GM12878 (cell line): ENCODE results near the gene ARAP1. TPM values are rescaled to one million over a fixed set of nuclear protein-coding genes. Genes with fewer than 3 reads are reported as not detected.

Experiments
- BRCA1 ChIP-seq: IDR thresholded peaks from 2 replicates; pipeline ENCODE4 v1.6.1; 2011; ENCODE audit warnings: low read depth, low read length, improper control_type of control experiment
- CBFB ChIP-seq: IDR thresholded peaks from 2 replicates; pipeline ENCODE4 v1.6.1; 2016; ENCODE audit warnings: antibody characterized with exemption, low read depth
- CEBPB ChIP-seq, 2 experiments: fragments of 150-350 bp in 1 of 2; IDR thresholded peaks; 2 replicates each; pipeline ENCODE4 v1.6.1; 2012 to 2014; ENCODE audit warnings: low read depth in 2 of 2, low read length in 2 of 2, borderline replicate concordance in 1 of 2, inconsistent platforms in 1 of 2
- CREM ChIP-seq: IDR thresholded peaks from 2 replicates; pipeline ENCODE4 v1.6.1; 2014; ENCODE audit warnings: antibody characterized with exemption, low read depth
- MEF2A ChIP-seq: IDR thresholded peaks from 2 replicates; pipeline ENCODE4 v1.6.1; 2011; ENCODE audit warnings: low read depth, mild to moderate bottlenecking, low read length, moderate library complexity; ENCODE audit not compliant: insufficient read depth
- MXI1 ChIP-seq: fragments of 150-350 bp; IDR thresholded peaks from 2 replicates; pipeline ENCODE4 v1.6.1; 2011; ENCODE audit warnings: low read depth, mild to moderate bottlenecking, inconsistent platforms, low read length, improper control_type of control experiment
- POU2F2 ChIP-seq: IDR thresholded peaks from 3 replicates; pipeline ENCODE4 v1.6.1; 2011; ENCODE audit warnings: low read depth, mild to moderate bottlenecking, low read length, borderline replicate concordance
- SMC3 ChIP-seq: IDR thresholded peaks from 2 replicates; pipeline ENCODE4 v1.6.1; 2011; ENCODE audit warnings: low read length, improper control_type of control experiment, borderline replicate concordance
- TBL1XR1 ChIP-seq: IDR thresholded peaks from 2 replicates; pipeline ENCODE4 v1.6.1; 2012; ENCODE audit warnings: low read depth, low read length, improper control_type of control experiment
- YY1 ChIP-seq: IDR thresholded peaks from 2 replicates; pipeline ENCODE4 v1.6.1; 2011; ENCODE audit warnings: low read depth, mild to moderate bottlenecking, low read length
- ZBED1 ChIP-seq: IDR thresholded peaks from 2 replicates; pipeline ENCODE4 v1.6.1; 2016; ENCODE audit warnings: borderline replicate concordance
- ZNF217 ChIP-seq: fragments of 450-650 bp; IDR thresholded peaks from 2 replicates; pipeline ENCODE4 v1.6.1; 2017; ENCODE audit warnings: antibody characterized with exemption, mild to moderate bottlenecking
- ZZZ3 ChIP-seq: IDR thresholded peaks from 2 replicates; pipeline ENCODE4 v1.6.1; 2011; ENCODE audit warnings: low read depth; ENCODE audit not compliant: control insufficient read depth, insufficient read length
- polyA plus RNA-seq, 11 experiments: library from polyadenylated mRNA; depleted of rRNA in 4 of 11; unstranded in 6 of 11; stranded (reverse) in 5 of 11; fragments of >200 nt; fragmentation: Nextera tagmentation in 4 of 11; fragmentation: Illumina TruSeq in 1 of 11; extraction: Ambion mirVana in 4 of 11; extraction: Trizol in 1 of 11; gene quantifications; 1 replicate in 1 of 11; 2 replicates in 10 of 11; pipeline versions ENCODE4 v1.2.1 to v1.2.3, GENCODE V29; 2011 to 2016; ENCODE audit warnings: inconsistent platforms in 2 of 11, missing spikeins in 2 of 11, low read depth in 1 of 11
- total RNA-seq, 4 experiments: library from RNA; depleted of rRNA in 3 of 4; stranded (reverse); fragments of >200 nt in 3 of 4; fragmentation: Illumina TruSeq in 1 of 4; extraction: Trizol in 1 of 4; gene quantifications; 2 replicates each; pipeline versions ENCODE4 v1.2.1 to v1.2.3, GENCODE V29; 2013 to 2021
- TF ChIP-seq, protein P1 (sequence below): fragments of 450-650 bp; conservative IDR thresholded peaks from 2 replicates; pipeline ENCODE4 v1.6.1; 2017; ENCODE audit warnings: mild to moderate bottlenecking, moderate library complexity
- TF ChIP-seq, protein P2 (sequence below): fragments of 450-650 bp; IDR thresholded peaks from 2 replicates; pipeline ENCODE4 v1.6.1; 2018; ENCODE audit warnings: mild to moderate bottlenecking, low read depth, moderate library complexity; ENCODE audit not compliant: partially characterized antibody
- TF ChIP-seq, protein P3 (sequence below): fragments of 450-650 bp; IDR thresholded peaks from 2 replicates; pipeline ENCODE4 v1.6.1; 2017; ENCODE audit warnings: mild to moderate bottlenecking
- TF ChIP-seq, protein P4 (sequence below): fragments of 450-650 bp; IDR thresholded peaks from 2 replicates; pipeline ENCODE4 v1.6.1; 2017; ENCODE audit warnings: low read depth, mild to moderate bottlenecking, moderate library complexity
- TF ChIP-seq, protein P5 (sequence below): fragments of 450-650 bp; IDR thresholded peaks from 2 replicates; pipeline ENCODE4 v1.6.1; 2017; ENCODE audit warnings: mild to moderate bottlenecking, moderate library complexity

Gene ARAP1
- total and polyA plus RNA-seq, 10 of the 15 experiments (the other 5 are each of a cell fraction or from before 2014, with no cell fraction given): 0.55 to 102 (median 51.0) TPM

DNA sequence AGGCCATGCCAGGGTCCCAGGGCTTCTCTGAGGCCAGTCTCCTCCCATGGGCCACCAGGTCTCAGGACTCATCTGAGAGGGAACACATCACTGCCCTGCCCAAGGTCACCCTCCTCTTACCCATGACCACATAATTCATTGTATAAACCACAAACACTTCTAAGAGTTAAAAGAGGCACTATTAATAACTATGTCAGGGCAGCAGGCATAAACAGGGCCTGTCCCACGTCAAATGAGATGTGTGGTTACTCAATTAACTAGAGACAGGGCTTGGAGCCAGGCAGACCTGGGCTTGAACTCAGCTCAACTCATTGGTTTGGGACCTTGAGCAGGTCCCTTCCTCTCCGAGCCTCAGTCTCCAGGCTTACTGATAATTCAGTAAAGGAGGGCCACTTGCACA lies 33.1 kb downstream of the ARAP1 start (continued):
- TF ChIP-seq, protein P1, sequence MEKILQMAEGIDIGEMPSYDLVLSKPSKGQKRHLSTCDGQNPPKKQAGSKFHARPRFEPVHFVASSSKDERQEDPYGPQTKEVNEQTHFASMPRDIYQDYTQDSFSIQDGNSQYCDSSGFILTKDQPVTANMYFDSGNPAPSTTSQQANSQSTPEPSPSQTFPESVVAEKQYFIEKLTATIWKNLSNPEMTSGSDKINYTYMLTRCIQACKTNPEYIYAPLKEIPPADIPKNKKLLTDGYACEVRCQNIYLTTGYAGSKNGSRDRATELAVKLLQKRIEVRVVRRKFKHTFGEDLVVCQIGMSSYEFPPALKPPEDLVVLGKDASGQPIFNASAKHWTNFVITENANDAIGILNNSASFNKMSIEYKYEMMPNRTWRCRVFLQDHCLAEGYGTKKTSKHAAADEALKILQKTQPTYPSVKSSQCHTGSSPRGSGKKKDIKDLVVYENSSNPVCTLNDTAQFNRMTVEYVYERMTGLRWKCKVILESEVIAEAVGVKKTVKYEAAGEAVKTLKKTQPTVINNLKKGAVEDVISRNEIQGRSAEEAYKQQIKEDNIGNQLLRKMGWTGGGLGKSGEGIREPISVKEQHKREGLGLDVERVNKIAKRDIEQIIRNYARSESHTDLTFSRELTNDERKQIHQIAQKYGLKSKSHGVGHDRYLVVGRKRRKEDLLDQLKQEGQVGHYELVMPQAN: no peak
- TF ChIP-seq CREM: no peak
- no peak for TF ChIP-seq ZNF217
- TF ChIP-seq SMC3: no peak
- TF ChIP-seq BRCA1: no peak
- TF ChIP-seq, protein P2, sequence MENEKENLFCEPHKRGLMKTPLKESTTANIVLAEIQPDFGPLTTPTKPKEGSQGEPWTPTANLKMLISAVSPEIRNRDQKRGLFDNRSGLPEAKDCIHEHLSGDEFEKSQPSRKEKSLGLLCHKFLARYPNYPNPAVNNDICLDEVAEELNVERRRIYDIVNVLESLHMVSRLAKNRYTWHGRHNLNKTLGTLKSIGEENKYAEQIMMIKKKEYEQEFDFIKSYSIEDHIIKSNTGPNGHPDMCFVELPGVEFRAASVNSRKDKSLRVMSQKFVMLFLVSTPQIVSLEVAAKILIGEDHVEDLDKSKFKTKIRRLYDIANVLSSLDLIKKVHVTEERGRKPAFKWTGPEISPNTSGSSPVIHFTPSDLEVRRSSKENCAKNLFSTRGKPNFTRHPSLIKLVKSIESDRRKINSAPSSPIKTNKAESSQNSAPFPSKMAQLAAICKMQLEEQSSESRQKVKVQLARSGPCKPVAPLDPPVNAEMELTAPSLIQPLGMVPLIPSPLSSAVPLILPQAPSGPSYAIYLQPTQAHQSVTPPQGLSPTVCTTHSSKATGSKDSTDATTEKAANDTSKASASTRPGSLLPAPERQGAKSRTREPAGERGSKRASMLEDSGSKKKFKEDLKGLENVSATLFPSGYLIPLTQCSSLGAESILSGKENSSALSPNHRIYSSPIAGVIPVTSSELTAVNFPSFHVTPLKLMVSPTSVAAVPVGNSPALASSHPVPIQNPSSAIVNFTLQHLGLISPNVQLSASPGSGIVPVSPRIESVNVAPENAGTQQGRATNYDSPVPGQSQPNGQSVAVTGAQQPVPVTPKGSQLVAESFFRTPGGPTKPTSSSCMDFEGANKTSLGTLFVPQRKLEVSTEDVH: no peak
- TF ChIP-seq ZZZ3: no peak
- 0 out of 2 replicates have a peak, but pooled peaks have one; percentile 45 for TF ChIP-seq MXI1
- no peak for TF ChIP-seq TBL1XR1
- TF ChIP-seq, protein P3, sequence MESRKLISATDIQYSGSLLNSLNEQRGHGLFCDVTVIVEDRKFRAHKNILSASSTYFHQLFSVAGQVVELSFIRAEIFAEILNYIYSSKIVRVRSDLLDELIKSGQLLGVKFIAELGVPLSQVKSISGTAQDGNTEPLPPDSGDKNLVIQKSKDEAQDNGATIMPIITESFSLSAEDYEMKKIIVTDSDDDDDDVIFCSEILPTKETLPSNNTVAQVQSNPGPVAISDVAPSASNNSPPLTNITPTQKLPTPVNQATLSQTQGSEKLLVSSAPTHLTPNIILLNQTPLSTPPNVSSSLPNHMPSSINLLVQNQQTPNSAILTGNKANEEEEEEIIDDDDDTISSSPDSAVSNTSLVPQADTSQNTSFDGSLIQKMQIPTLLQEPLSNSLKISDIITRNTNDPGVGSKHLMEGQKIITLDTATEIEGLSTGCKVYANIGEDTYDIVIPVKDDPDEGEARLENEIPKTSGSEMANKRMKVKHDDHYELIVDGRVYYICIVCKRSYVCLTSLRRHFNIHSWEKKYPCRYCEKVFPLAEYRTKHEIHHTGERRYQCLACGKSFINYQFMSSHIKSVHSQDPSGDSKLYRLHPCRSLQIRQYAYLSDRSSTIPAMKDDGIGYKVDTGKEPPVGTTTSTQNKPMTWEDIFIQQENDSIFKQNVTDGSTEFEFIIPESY: no peak
- no peak for TF ChIP-seq YY1
- peak; percentile 22; the same call in 1 of the 3 replicates for TF ChIP-seq POU2F2
- no peak for TF ChIP-seq ZBED1
- TF ChIP-seq CBFB: no peak
- TF ChIP-seq CEBPB (IDR thresholded peaks at IDR 0.05; ENCODE audit: borderline replicate concordance in 1 of 2, low read depth in 2 of 2, low read length in 2 of 2): no peak
- TF ChIP-seq MEF2A: 0 out of 2 replicates have a peak, but pooled peaks have one; percentile 30
- TF ChIP-seq, protein P4, sequence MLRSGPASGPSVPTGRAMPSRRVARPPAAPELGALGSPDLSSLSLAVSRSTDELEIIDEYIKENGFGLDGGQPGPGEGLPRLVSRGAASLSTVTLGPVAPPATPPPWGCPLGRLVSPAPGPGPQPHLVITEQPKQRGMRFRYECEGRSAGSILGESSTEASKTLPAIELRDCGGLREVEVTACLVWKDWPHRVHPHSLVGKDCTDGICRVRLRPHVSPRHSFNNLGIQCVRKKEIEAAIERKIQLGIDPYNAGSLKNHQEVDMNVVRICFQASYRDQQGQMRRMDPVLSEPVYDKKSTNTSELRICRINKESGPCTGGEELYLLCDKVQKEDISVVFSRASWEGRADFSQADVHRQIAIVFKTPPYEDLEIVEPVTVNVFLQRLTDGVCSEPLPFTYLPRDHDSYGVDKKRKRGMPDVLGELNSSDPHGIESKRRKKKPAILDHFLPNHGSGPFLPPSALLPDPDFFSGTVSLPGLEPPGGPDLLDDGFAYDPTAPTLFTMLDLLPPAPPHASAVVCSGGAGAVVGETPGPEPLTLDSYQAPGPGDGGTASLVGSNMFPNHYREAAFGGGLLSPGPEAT: no peak; the same call in 1 of the 2 replicates
- TF ChIP-seq, protein P5, sequence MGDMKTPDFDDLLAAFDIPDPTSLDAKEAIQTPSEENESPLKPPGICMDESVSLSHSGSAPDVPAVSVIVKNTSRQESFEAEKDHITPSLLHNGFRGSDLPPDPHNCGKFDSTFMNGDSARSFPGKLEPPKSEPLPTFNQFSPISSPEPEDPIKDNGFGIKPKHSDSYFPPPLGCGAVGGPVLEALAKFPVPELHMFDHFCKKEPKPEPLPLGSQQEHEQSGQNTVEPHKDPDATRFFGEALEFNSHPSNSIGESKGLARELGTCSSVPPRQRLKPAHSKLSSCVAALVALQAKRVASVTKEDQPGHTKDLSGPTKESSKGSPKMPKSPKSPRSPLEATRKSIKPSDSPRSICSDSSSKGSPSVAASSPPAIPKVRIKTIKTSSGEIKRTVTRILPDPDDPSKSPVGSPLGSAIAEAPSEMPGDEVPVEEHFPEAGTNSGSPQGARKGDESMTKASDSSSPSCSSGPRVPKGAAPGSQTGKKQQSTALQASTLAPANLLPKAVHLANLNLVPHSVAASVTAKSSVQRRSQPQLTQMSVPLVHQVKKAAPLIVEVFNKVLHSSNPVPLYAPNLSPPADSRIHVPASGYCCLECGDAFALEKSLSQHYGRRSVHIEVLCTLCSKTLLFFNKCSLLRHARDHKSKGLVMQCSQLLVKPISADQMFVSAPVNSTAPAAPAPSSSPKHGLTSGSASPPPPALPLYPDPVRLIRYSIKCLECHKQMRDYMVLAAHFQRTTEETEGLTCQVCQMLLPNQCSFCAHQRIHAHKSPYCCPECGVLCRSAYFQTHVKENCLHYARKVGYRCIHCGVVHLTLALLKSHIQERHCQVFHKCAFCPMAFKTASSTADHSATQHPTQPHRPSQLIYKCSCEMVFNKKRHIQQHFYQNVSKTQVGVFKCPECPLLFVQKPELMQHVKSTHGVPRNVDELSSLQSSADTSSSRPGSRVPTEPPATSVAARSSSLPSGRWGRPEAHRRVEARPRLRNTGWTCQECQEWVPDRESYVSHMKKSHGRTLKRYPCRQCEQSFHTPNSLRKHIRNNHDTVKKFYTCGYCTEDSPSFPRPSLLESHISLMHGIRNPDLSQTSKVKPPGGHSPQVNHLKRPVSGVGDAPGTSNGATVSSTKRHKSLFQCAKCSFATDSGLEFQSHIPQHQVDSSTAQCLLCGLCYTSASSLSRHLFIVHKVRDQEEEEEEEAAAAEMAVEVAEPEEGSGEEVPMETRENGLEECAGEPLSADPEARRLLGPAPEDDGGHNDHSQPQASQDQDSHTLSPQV: no peak
